ENCODE measurements around the gene TSC2. TPM values are rescaled to one million over a fixed set of nuclear protein-coding genes. Genes with fewer than 3 reads are reported as not detected.

Gene TSC2
- total and polyA plus RNA-seq, 2 donors (not counting 1 experiment from before 2014, with no cell fraction given) = 24.5 to 46.6 TPM

- H3K4me3 ChIP-seq (replicated peaks in 1 of 4; ENCODE audit: control extremely low read depth in 1 of 4, insufficient read depth in 1 of 4, low read depth in 3 of 4, low read length in 4 of 4) = no peak overlapping the region
- H3K27ac ChIP-seq (ENCODE audit: insufficient read depth, low read length) = no peak overlapping the region
- H3K27me3 ChIP-seq (ENCODE audit: control insufficient read depth, insufficient read depth, low read length) = no peaks in the 10 kb centered on the region
- H3K4me2 ChIP-seq (ENCODE audit: extremely low read depth, insufficient read depth, low read length) = no peak overlapping the region
- no peak overlapping the region for H3K9ac ChIP-seq (ENCODE audit: insufficient read depth, low read length)
- no peaks in the 10 kb centered on the region for H3K79me2 ChIP-seq (ENCODE audit: control insufficient read depth, insufficient read depth, low read length)
- H3K36me3 ChIP-seq (ENCODE audit: control insufficient read depth, insufficient read depth, low read length) = peaks cover 48% of the 10 kb centered on the region
- TF ChIP-seq EZH2 (IDR thresholded peaks at IDR 0.05; ENCODE audit: low read length, missing control alignments) (no peak), CTCF (conservative IDR thresholded peaks at IDR 0.05 in 1 of 2, IDR thresholded peaks at IDR 0.05 in 1 of 2; ENCODE audit: low read depth in 1 of 2, low read length in 2 of 2) (no peak)
- H2AFZ ChIP-seq (ENCODE audit: low read length) = no peak overlapping the region
- peaks cover 6% of the 10 kb centered on the region for H3K4me1 ChIP-seq (ENCODE audit: control insufficient read depth, extremely low read depth, insufficient read depth, low read length)
- no peaks in the 10 kb centered on the region for H4K20me1 ChIP-seq (ENCODE audit: control insufficient read depth, extremely low read depth, insufficient read depth, low read length)
- H3K9me3 ChIP-seq (ENCODE audit: control insufficient read depth, insufficient read depth, low read depth, low read length) = no peaks in the 10 kb centered on the region
- no peak for DNase-seq (ENCODE audit: low read depth in 2 of 2)
These were observed 32.2 kb downstream of the TSC2 start for GRCh38 chr16:2079991-2080390.

DNA sequence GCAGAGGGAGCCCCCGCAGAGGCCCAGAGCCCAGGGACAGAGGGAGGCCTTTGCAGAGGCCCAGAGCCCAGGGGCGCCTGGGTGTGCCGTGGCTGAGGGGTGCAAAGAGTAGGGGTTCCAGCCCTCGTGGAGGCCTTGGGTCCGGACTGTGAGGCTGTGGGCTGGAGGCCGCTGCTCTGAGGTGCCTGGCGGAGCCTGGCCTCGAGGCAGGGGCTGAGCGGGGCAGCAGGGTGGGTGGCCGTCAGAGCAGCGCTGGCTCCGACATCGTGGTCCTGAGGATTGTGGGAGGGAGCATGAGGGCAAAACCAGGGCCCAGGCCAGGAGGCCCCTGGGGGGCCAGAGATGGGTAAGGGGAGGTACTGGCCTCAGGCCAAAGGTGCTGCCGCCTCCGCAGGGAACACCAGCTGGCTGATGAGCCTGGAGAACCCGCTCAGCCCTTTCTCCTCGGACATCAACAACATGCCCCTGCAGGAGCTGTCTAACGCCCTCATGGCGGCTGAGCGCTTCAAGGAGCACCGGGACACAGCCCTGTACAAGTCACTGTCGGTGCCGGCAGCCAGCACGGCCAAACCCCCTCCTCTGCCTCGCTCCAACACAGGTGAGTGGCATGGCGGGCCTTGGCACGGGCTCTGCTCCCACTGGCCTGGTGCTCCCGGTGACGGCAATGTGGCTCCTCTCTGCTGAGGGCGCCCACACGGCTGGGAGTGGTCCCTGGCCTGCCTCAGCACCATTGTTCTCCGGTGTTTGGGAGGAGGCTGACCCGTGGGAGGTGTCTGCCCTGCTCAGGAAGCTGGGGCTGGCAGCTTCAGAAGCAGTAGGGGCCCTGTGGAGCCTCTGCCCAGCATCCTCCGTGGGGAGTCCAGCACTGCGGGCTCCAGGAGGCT lies 33.7 kb downstream of the TSC2 start:
- H3K4me1 ChIP-seq (ENCODE audit: control insufficient read depth, extremely low read depth, insufficient read depth, low read length) = peaks cover 6% of the 10 kb centered on the region
- H3K9ac ChIP-seq (ENCODE audit: insufficient read depth, low read length) = no peak overlapping the region
- H3K9me3 ChIP-seq (ENCODE audit: control insufficient read depth, insufficient read depth, low read depth, low read length) = no peaks in the 10 kb centered on the region
- H3K79me2 ChIP-seq (ENCODE audit: control insufficient read depth, insufficient read depth, low read length) = no peaks in the 10 kb centered on the region
- H4K20me1 ChIP-seq (ENCODE audit: control insufficient read depth, extremely low read depth, insufficient read depth, low read length) = no peaks in the 10 kb centered on the region
- TF ChIP-seq EZH2 (IDR thresholded peaks at IDR 0.05; ENCODE audit: low read length, missing control alignments) = no peak
- no peak overlapping the region for H3K4me3 ChIP-seq (replicated peaks in 1 of 4; ENCODE audit: control extremely low read depth in 1 of 4, insufficient read depth in 1 of 4, low read depth in 3 of 4, low read length in 4 of 4)
- peaks cover 57% of the 10 kb centered on the region for H3K36me3 ChIP-seq (ENCODE audit: control insufficient read depth, insufficient read depth, low read length)
- H2AFZ ChIP-seq (ENCODE audit: low read length) = no peak overlapping the region
- H3K27me3 ChIP-seq (ENCODE audit: control insufficient read depth, insufficient read depth, low read length) = no peaks in the 10 kb centered on the region
- no peak overlapping the region for H3K27ac ChIP-seq (ENCODE audit: insufficient read depth, low read length)
- no peak for DNase-seq (ENCODE audit: low read depth in 2 of 2)
- H3K4me2 ChIP-seq (ENCODE audit: extremely low read depth, insufficient read depth, low read length) = no peak overlapping the region

DNA sequence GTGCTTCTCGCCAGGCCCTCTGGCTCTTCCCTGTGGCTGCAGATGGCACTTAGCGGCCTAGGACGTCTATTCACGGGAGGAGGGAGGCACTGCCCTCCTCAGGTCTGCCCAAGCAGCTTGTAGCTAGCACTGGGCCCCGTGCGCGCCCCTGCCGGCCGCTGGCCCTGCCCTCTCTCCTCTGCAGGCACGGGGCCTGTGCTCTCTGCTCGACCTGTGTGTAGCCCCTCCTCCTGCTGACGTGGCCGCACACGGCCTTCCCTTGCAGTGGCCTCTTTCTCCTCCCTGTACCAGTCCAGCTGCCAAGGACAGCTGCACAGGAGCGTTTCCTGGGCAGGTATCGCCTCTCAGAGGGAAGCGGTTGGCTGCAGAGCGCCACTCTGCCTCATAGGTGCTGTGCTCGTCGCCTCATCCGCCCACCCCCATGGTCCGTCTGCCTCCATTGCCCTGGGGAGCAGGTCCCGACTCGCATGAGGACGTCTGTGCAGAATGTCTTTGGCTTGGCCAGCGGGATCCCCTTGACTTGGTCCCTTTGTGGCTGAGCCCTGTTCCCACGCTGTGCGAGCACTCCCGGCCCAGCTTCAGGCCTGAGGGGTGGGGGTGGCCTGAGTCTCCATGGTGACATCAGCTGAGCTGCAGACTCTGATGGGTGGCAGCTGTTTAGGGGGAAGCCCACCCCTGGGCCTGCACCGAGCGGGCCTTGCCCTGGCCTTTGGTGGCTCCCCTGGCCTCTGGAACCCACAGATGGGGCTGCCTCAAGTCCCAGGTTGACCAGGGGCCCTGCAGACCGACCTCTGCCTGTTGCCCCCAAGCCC lies 34.6 kb downstream of the TSC2 start:
- no peak overlapping the region for H3K9ac ChIP-seq (ENCODE audit: insufficient read depth, low read length)
- no peaks in the 10 kb centered on the region for H3K27me3 ChIP-seq (ENCODE audit: control insufficient read depth, insufficient read depth, low read length)
- no peak overlapping the region for H3K4me3 ChIP-seq (replicated peaks in 1 of 4; ENCODE audit: control extremely low read depth in 1 of 4, insufficient read depth in 1 of 4, low read depth in 3 of 4, low read length in 4 of 4)
- H3K4me1 ChIP-seq (ENCODE audit: control insufficient read depth, extremely low read depth, insufficient read depth, low read length) = peaks cover 6% of the 10 kb centered on the region
- H3K9me3 ChIP-seq (ENCODE audit: control insufficient read depth, insufficient read depth, low read depth, low read length) = no peaks in the 10 kb centered on the region
- H4K20me1 ChIP-seq (ENCODE audit: control insufficient read depth, extremely low read depth, insufficient read depth, low read length) = no peaks in the 10 kb centered on the region
- H2AFZ ChIP-seq (ENCODE audit: low read length) = no peak overlapping the region
- TF ChIP-seq CTCF (conservative IDR thresholded peaks at IDR 0.05 in 1 of 2, IDR thresholded peaks at IDR 0.05 in 1 of 2; ENCODE audit: low read depth in 1 of 2, low read length in 2 of 2) (peak in 1 of 2 donors; percentile 16), EZH2 (IDR thresholded peaks at IDR 0.05; ENCODE audit: low read length, missing control alignments) (no peak)
- DNase-seq (ENCODE audit: low read depth in 2 of 2) = peak in 1 of 2 donors; percentile 73
- H3K4me2 ChIP-seq (ENCODE audit: extremely low read depth, insufficient read depth, low read length) = no peak overlapping the region
- peaks cover 59% of the 10 kb centered on the region for H3K36me3 ChIP-seq (ENCODE audit: control insufficient read depth, insufficient read depth, low read length)
- no peak overlapping the region for H3K27ac ChIP-seq (ENCODE audit: insufficient read depth, low read length)
- H3K79me2 ChIP-seq (ENCODE audit: control insufficient read depth, insufficient read depth, low read length) = no peaks in the 10 kb centered on the region
